Uterus (tissue), 2 donors: ENCODE measurements around the gene PKD1L1.

Source experiments
- CTCF ChIP-seq, 4 experiments: fragments of 200-600 bp in 2 of 4; fragments of 450-650 bp in 2 of 4; sonication (generic) in 2 of 4; IDR thresholded peaks; one replicate each; pipeline ENCODE4 v1.5.1; 2016 to 2019; ENCODE audit warnings: antibody characterized with exemption in 4 of 4, mild to moderate bottlenecking in 2 of 4, moderate library complexity in 1 of 4
- POLR2A ChIP-seq, 2 donors: fragments of 450-650 bp; IDR thresholded peaks; one replicate each; pipeline ENCODE4 v1.6.1; 2016; ENCODE audit warnings: antibody characterized with exemption in 2 of 2, mild to moderate bottlenecking in 1 of 2, moderate library complexity in 1 of 2

- TF ChIP-seq POLR2A (IDR thresholded peaks at IDR 0.05) = no peak
- TF ChIP-seq CTCF (IDR thresholded peaks at IDR 0.05) = no peak
These were observed 32.7 kb downstream of the PKD1L1 start for GRCh38 chr7:47915616-47915976.
